Type B pancreatic cell (in vitro differentiated cells): ENCODE data around the gene GTPBP3. TPM values are rescaled to one million over a fixed set of nuclear protein-coding genes. Genes with fewer than 3 reads are reported as not detected.

ENCODE experiments used
- DNase-seq: peaks from one replicate; pipeline ENCODE4 v3.0.0; 2021; ENCODE audit warnings: mixed read lengths; ENCODE audit not compliant: unreplicated experiment; ENCODE audit errors: extremely low spot score
- H3K27ac Mint-ChIP-seq: 2 replicates; pipeline ENCODE4 v1.8.0; 2021; ENCODE audit warnings: mild to moderate bottlenecking, mixed read lengths
- H3K27me3 Mint-ChIP-seq: 2 replicates; pipeline ENCODE4 v1.8.0; 2021; ENCODE audit warnings: mixed read lengths
- H3K36me3 Mint-ChIP-seq: 2 replicates; pipeline ENCODE4 v1.8.0; 2021; ENCODE audit warnings: mixed read lengths
- H3K4me1 Mint-ChIP-seq: one replicate; pipeline ENCODE4 v1.8.0; 2021; ENCODE audit warnings: mixed read lengths; ENCODE audit not compliant: unreplicated experiment
- H3K4me3 Mint-ChIP-seq: 2 replicates; pipeline ENCODE4 v1.8.0; 2021; ENCODE audit warnings: mild to moderate bottlenecking, mixed read lengths
- H3K9me3 Mint-ChIP-seq: 2 replicates; pipeline ENCODE4 v1.8.0; 2021; ENCODE audit warnings: mixed read lengths
- CTCF ChIP-seq: fragments of 200-600 bp; sonication (generic); conservative IDR thresholded peaks from 2 replicates; pipeline ENCODE4 v1.5.0; 2021; ENCODE audit warnings: antibody characterized with exemption, mild to moderate bottlenecking
- total RNA-seq: library from RNA; stranded (reverse); gene quantifications from 2 replicates; pipeline ENCODE4 v1.2.1, GENCODE V29; 2021; ENCODE audit warnings: low replicate concordance

GTPBP3 gene
- total RNA-seq, 1 donor from 2014 or later = 48.4 TPM

- no peak for TF ChIP-seq CTCF
- H3K9me3 Mint-ChIP-seq = no peaks in the 10 kb centered on the region
- no peak for DNase-seq
- no peaks in the 10 kb centered on the region for H3K27me3 Mint-ChIP-seq
- H3K36me3 Mint-ChIP-seq = no peaks in the 10 kb centered on the region
- H3K4me3 Mint-ChIP-seq = no peak overlapping the region
- H3K4me1 Mint-ChIP-seq = peaks cover 10% of the 10 kb centered on the region
- no peak overlapping the region for H3K27ac Mint-ChIP-seq
Measured at GRCh38 chr19:17341845-17342244, 4.5 kb downstream of the GTPBP3 start.

- Mint-ChIP-seq H3K27me3 (peaks cover 11% of the 10 kb centered on the region), H3K36me3 (no peaks in the 10 kb centered on the region), H3K9me3 (no peaks in the 10 kb centered on the region), H3K27ac (peak overlapping the region; percentile 73), H3K4me3 (no peak overlapping the region), H3K4me1 (peaks cover 6% of the 10 kb centered on the region)
- no peak for DNase-seq
- peak; percentile 96 for TF ChIP-seq CTCF
Measured at GRCh38 chr19:17346109-17346671, 8.8 kb downstream of the GTPBP3 start.

- H3K4me1 Mint-ChIP-seq = peaks cover 6% of the 10 kb centered on the region
- H3K36me3 Mint-ChIP-seq = no peaks in the 10 kb centered on the region
- peaks cover 15% of the 10 kb centered on the region for H3K27me3 Mint-ChIP-seq
- H3K27ac Mint-ChIP-seq = no peak overlapping the region
- no peak for TF ChIP-seq CTCF
- H3K4me3 Mint-ChIP-seq = no peak overlapping the region
- no peak for DNase-seq
- no peaks in the 10 kb centered on the region for H3K9me3 Mint-ChIP-seq
Measured at GRCh38 chr19:17347361-17347760, 10.0 kb downstream of the GTPBP3 start.

DNA sequence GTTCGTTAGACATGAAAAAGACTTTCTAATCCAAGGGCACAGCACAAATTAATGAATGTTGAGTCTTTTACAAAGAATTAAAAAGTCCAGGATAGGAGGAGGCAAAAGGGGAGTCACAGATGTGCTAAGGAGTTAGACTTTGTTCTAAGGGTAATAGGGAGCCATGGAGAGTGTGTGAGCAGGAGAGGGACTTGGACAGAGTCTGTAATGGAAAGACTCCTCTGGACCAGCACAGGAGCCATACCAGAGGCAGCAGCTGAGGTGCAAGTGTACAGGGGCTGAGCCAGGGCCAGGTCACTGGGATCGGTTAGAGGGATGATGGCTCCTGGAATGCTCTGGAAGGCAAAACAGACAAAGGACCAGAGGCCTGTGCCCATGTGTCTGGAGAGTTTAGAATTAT is 10.5 kb downstream of the GTPBP3 start:
- Mint-ChIP-seq H3K27me3 (peaks cover 15% of the 10 kb centered on the region), H3K4me1 (peaks cover 6% of the 10 kb centered on the region), H3K27ac (no peak overlapping the region), H3K36me3 (no peaks in the 10 kb centered on the region), H3K4me3 (no peak overlapping the region), H3K9me3 (no peaks in the 10 kb centered on the region)
- no peak for TF ChIP-seq CTCF
- no peak for DNase-seq

GRCh38 chr19:17348700-17349099 is 11.3 kb downstream of the GTPBP3 start:
- H3K27ac Mint-ChIP-seq = no peak overlapping the region
- TF ChIP-seq CTCF = no peak
- no peaks in the 10 kb centered on the region for H3K36me3 Mint-ChIP-seq
- no peak for DNase-seq
- H3K4me1 Mint-ChIP-seq = peaks cover 6% of the 10 kb centered on the region
- H3K9me3 Mint-ChIP-seq = no peaks in the 10 kb centered on the region
- H3K4me3 Mint-ChIP-seq = no peak overlapping the region
- H3K27me3 Mint-ChIP-seq = peaks cover 21% of the 10 kb centered on the region
